GM18909 (cell line): ENCODE measurements around the gene MDFI.

Experiments
- ATAC-seq: cut with Tn5 transposase; IDR thresholded peaks from one replicate; pipeline ENCODE4 v1.9.1; 2021; ENCODE audit warnings: mild to moderate bottlenecking; ENCODE audit not compliant: unreplicated experiment, poor library complexity

Gene MDFI

DNA sequence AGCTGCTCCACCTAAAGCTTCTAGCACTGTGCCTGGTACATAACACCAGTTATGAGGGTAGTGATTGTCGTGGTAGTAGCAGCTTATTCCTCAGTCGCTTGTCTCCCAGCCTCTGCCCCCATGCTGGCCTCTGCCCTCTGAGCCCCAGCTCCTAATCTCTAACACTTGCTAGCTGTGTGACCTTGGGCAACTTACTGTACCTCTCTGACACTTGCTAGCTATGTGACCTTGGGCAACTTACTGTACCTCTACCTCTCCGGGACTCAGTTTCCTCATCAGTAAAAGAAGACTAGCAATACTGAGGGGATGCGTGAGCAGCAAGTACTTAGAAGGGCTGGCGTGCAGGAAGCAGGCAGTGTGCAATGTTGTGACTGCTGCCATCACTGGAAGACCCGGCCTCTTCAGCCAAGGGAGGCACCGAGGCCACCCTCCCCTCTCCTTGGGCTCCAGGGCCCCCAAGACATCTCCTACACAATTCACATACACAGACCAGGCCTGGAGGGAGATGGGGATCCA, 9.9 kb downstream of the MDFI start:
- no peak for ATAC-seq

DNA sequence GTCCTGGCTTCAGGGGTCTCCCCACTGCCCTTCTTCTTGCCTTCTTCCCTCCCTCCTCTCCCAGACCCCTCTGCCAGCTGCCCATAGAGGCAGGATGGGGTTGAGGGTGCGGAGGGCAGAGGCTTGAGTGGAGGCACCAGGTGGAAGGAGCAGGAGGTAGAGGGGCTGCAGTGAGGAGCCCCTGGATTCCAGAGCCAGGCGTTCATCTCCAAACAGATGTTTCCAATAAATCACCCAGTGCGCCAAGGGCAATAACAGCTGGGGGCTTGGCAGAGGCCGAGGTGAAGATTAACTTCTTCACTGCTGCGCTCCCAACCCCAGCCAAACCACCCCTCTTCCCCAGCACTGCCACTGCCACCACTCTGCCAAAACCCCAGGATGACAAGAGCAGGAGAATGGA, 10.7 kb downstream of the MDFI start:
- no peak for ATAC-seq

DNA sequence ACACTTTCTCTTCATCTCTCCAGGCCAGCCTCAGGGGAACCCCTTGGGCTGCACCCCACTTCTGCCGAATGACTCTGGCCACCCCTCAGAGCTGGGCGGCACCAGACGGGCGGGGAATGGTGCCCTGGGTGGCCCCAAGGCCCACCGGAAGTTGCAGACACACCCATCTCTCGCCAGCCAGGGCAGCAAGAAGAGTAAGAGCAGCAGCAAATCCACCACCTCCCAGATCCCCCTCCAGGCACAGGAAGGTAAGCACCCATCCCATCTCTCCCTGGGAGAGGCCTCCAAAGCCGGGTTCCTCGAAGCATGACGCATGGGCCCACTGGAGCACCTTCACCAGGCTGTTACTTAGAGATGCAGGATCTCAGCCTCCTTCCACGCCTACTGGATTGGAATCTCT, 11.3 kb downstream of the MDFI start:
- ATAC-seq, result no peak

DNA sequence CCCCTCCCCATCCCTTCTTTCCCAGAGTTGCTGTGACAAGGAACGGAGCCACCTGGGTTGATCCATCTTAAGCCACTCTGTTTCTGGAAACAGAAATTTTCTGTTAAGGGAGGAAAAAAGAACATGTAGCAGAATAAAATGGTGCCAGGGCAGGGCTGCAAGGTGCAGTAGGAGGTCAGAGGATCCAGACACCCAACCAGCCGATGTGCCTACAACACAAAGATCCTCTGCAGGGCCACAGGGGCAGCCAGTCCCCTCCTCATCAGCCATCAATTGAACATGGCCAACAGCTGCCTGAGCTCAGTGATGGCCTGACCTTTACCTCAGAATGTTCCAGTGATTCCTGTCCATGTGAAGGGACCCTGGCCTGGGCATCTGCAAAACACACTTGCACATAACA, 11.9 kb downstream of the MDFI start:
- no peak for ATAC-seq

DNA sequence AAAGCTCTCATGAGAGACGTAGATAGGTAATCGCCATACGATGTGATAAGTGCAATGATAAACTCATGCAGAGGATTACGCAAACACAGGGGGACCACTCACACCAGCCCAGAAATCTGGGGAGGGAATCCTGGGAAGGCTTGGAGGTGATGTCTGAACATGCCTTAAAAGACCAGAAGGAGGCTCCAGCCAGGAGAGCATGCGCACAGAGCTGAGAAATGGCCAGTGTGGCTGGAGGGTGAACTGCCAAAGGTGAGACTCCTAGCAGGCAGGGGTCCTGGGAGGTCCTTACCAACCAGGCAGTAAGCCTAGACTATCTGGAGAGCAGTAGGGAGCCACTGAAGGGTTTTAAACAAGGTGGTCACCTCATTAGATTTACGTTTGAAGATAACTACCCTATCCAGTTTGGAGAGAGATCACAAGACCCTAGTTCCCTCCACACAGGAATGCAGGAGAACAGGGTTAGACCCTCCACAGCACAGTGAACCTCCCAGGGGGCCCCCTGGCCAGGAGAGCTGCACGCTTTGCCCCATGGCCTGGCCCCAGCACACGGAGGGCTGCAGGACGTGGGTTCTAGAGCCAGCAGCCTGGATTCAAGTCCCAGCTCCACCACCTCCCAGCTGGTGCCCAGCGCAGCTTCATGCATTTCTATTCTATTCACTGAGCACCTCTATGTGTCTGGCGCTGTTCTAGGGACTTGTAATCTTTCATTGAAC, 13.1 kb downstream of the MDFI start:
- no peak for ATAC-seq

DNA sequence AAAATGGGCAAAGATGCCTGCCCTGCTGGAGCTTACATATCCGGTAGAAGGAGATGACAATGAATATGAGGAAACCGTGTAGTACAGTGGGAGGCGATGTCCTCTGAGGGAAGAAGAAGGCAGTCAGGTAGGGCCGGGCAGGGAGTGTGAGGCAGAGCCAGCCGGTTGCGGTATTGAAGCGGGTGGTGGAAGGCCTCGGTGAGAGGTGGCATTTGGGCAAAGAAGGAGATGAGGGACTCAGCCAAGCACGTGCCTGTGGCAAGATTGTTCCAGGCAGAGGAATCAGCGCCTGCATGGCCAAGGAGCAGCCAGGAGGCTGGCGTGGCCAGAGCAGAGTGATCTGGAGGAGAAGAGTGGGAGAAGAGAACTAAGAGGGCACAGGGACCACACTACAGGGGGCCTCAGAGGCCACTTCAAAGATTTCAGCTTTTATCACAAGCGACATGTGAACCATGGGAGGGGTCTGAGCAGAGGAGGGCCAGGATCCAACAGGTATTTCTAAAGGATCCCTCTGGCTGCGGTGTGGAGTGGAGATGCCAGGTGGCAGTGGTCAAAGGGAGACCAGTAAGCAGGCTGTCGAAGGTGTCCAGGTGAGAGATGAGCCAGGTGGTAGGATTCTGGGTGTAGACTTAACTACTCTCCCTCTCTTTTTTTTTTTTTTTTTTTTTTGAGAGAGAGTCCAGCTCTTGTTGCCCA, 13.8 kb downstream of the MDFI start:
- ATAC-seq, result no peak

DNA sequence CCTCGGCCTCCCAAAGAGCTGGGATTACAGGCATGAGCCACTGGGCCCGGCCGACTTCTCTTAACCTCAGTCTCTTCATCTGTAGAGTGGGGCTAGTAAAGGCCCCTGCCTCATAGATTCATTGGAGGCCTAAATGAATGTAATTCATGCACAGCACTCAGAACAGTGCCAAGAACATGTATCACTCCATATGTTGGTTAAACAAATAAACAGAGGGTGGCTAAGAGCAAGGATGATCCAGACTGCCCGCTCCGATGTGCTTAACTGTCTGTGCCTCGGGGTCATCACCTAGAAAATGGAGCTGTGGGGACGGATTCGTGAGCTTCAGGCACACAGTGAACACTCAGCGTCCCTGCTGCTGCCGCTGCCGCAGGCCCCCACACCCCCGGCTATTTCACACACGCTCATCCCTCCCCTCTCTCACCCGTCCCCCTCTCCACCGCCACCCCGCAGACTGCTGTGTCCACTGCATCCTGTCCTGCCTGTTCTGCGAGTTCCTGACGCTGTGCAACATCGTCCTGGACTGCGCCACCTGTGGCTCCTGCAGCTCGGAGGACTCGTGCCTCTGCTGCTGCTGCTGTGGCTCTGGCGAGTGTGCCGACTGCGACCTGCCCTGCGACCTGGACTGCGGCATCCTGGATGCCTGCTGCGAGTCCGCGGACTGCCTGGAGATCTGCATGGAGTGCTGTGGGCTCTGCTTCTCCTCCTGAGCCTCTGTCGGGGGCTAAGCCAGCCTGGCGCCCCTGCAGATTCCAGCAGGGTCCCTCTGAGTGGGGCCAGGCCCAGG, 14.8 kb downstream of the MDFI start:
- ATAC-seq, result no peak

DNA sequence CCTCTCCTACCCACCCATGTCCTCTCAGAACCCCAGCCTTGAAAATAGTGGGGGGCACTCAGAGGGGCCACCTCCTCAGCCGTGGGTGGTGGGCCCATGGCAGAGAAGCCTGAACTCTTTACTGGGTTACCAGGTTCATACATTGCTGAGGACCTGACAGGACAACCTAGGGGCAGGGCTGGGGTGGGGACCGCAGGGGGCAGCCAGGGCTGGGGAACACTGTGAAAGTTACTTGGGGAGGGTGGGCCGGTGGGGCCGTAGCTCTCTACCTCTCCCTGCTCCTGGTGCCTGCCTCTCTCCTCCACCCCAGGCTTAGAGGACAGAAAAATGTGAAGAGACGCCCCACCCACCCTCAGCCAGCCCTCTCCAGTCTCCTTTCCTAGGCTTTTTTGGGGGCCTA, 15.4 kb downstream of the MDFI start:
- ATAC-seq, result no peak

DNA sequence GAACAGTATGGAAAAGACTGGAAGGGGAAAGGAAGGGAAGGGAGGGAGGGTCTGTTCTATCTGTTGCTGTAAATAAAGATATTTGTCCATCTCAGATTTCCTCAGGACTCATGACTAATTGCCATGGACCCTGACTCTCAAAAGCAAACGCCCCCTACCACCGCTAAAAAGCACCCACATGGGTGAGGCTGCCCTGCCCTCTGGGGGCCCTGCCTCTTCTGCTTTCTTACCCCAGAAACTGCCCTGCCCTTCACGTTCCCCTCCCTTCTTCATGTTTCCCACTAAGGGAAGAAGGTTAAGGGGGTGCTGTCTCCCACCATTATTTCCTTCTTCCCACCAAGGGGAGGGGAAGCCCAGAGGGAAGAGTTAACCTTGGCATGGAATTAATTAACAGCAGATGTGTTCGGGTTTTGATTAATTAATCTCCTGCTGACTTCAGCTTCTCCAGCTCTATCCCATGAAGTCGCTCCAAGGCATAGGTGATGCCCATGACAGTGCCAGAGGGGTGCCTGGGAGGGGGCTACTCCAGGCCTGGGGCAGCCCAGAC, 16.0 kb downstream of the MDFI start:
- ATAC-seq, result no peak

DNA sequence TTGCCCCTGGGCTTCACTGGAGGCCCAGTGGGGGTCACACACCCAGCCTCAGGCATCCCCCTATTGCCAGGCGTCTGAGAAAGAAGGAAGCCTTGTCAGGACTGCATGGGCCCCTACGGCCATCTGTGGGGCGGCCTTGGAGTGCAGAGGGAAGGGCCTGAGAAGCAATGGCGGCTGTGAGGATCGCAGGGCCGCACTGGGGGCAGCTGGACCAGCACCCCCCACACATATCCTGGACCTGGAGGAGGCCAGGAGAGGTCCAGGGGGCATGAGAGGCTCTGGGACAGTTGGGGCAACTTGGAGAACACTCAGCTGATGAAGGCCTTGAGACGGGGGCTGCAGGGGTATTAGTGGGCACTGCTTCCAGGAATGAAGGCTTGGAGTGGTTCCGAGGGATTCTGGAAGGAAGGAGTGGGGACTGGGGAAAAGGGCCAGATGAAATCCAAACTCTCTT, 16.5 kb downstream of the MDFI start:
- ATAC-seq, result no peak

DNA sequence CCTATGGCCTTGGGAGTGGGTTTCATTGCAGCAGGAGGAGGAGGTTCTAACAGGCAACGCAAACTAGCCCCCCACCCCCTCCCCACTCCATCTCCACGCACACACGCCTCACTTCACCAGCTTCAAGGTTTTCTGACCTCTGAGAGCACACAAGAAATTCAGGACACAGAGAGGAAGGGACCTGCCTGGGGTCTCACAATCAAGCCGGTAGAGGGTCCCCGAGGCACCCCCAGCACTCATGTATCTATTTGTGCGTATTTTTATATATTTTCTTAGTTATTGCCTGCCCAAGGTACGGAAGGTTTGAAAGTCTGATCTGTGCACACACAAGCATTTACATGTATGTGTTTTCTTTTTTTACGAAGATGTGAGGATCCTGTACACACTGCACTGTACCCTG, 16.9 kb downstream of the MDFI start:
- no peak for ATAC-seq

DNA sequence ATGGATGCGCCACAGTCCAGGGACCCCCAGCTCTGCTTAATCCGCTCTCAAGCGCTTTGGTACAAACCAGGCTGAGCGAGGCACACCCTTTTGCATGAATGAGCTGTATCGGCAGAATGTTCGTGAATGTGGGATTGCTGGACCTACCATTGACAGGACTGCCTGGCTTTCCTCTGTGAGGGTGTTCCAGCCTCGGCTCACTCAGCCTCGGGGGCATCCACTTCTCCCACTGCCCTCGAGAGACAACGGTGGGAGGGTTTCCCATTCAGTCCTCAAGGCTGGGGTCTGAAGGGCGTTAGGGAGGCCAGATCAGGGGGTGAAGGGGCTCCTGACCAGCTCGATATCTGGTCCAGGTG, 17.4 kb downstream of the MDFI start:
- ATAC-seq, result no peak

DNA sequence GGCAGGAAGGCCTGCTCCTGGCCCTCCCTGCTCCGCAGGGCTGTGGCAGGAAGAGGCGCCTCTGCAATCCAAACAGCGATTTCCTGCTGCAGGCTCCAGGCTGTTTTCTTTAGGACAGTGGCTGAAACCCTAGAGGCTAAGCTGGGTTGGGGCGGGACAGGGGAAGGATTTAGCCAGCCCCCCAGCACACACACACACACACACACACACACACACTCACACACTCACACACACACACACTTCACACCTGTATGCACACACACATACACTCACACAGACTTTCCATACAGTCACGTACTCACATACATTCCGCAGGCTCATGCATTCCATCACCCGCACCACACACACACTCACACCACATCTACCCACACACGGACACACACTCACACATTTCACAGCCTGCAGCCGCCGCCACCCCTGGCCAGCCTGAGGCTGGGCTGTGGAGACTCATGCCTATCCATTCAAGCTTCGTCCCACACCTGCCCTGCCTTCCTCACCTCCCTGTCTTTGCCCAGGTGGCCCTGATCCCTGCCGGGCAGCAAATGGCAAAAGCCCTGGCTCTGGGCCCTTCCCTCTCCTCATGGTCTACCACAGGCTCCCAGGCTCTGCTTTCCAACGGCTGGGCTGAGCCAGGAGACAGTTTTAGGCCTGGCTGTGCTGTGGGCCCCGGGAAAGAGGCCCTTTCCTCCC, 17.9 kb downstream of the MDFI start:
- ATAC-seq, result no peak

DNA sequence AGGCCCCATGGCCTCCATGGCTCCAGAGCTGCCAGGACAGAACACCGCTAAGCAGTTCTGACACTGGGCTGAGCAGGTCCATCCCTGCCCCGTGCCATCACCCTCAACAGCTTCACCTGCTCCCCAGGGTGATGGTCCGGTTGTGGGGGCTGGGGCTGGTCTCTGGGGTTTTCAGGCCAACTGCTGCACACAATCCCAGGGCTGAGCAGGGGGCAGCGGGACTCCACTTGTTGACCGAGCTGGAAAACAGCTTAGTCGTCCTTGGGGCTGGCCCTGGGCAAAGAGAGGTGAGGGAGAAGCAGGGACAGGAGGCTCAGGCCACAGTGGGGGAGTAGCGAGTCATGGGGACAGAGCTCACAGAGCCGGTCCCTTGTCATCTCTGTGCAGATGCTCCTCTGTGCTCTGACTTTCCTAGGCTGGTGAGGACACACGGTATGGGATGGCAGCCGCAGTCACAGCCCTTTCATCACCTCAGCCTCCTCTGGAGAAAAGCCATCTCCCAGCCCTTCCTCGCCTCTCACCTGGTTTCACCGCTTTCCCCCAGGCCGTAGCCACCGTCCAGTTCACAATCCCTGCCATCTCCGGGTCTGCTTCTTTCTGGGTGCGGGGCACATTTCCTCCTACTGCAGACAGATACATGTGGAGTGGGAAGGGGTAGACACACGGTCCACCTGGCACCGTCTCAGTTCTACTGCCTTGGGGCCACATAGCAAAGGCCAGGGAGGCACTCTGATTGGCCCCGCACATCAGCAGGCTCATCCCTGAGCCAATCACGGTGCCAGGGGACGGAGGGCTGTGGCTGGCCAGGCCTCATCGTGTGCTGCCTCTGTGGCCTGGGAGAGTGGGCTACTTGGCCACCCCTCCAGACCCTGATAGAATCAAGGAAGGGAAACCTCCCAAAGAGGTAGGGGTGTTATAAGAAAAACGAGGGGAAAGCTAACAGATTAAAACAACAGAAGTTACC, 19.1 kb downstream of the MDFI start:
- ATAC-seq, result no peak

DNA sequence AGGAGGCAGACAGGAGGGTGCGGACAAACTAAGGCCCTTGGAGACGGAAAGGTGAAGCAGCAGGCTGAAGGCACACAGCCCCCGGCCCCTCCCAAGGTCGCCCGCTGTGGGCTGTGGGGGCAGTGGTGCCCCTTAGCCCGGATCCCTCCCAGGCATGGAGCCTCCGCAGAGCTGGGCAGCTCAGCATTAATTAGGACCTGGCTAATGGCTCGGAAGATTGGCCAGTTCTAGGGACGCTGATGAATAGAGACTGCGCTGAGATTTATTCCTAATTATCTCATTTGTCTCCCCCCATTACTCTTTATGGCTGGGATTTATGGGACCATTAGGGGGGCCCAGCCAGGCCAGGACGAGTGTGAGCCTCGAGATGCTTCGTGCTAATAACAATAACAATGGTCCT, 20.4 kb downstream of the MDFI start:
- no peak for ATAC-seq

DNA sequence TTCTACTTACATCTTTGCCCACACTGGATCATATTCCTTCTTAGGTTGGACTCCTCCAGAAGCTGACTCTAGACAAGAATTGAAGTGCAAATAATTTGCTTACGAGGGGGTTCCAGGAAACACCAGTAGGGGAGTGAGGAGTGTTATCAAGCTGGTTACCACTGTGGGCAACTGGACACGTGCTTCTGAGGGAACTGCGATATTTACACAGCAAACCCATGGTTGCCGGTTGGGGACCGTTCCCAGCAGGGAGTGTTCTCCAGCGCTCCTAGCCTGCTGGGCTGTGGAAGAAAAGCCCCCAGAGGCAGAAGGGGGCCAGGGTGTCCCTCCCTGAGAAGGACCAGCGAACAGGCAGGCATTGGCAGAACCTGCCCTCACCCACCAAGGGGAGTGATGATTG, 21.7 kb downstream of the MDFI start:
- ATAC-seq, result no peak

DNA sequence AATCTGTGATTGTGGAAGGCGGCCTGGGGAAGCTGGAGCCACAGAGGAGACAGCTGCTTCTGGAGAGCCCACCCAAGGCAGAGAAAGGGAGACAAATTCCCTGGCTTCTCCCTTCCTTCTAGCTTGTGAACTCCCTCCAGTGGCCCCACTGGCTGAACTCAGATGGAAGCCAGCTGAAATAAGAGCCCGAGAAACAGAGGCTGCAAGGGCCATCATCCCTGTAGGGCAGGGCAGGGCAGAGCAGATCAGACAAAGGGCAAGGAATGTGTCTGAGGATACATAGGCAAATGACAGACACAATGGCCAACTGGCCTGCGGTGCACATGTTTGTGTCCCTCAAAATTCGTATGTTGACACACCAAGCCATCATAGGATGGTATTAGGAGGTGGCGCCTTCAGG, 25.3 kb downstream of the MDFI start:
- ATAC-seq, result no peak

DNA sequence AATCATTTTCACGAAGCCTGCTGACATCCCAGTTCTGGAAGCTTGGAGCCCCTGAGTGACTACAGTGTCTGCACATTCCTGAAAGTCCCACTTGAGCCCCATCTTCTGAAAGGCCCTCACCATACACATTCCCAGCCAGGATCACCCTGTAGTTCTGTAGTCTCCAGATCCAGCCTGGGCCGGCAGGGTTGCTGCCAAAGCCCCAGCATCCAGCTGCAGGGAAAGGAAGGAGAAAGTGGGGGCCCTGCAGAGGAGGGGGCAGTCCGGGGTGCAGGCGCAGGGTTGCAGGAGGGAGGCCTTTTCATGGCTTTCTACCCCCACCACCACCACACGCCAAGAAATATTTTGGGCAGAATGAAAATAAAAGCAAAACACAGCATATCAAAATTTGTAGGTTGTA, 26.0 kb downstream of the MDFI start:
- ATAC-seq, result no peak

DNA sequence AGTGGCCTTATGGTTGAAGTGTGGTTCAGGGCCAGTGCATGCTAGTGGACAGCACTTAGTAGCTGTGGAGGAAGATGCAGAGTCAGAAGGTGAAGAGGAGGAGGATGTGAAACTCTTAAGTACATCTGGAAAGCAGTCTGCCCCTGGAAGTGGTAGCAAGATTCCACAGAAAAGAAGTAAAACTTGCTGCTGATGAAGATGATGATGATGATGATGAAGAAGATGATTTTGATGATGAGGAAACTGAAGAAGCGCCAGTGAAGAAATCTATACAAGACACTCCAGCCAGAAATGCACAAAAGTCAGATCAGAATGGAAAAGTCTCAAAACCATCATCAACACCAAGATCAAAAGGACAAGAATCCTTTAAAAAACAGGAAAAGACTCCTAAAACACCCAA, 28.9 kb downstream of the MDFI start:
- ATAC-seq, result no peak
